Muscle layer of colon (tissue), 2 donors: ENCODE data around the gene CNTN4.
A peak's percentile ranks its signal among the peaks of the same experiment; 100 is the strongest.

Source experiments
- H3K27ac ChIP-seq: one replicate; pipeline ENCODE4 v1.7.0; 2013; ENCODE audit warnings: low read depth, mild to moderate bottlenecking, low read length, moderate library complexity
- H3K27me3 ChIP-seq, 2 donors: one replicate each; pipeline ENCODE4 v1.7.0; 2013; ENCODE audit warnings: low read length in 2 of 2, mild to moderate bottlenecking in 2 of 2; ENCODE audit not compliant: insufficient read depth in 2 of 2, control insufficient read depth in 1 of 2
- H3K36me3 ChIP-seq: one replicate; pipeline ENCODE4 v1.7.0; 2013; ENCODE audit warnings: mild to moderate bottlenecking, low read length; ENCODE audit not compliant: insufficient read depth
- H3K4me1 ChIP-seq: one replicate; pipeline ENCODE4 v1.7.0; 2013; ENCODE audit warnings: mild to moderate bottlenecking, low read length; ENCODE audit not compliant: insufficient read depth
- H3K4me3 ChIP-seq, 2 donors: one replicate each; pipeline ENCODE4 v1.7.0; 2013; ENCODE audit warnings: low read length in 2 of 2, low read depth in 1 of 2, mild to moderate bottlenecking in 1 of 2, moderate library complexity in 1 of 2
- H3K9ac ChIP-seq: one replicate; pipeline ENCODE4 v1.7.0; 2013; ENCODE audit warnings: low read length
- H3K9me3 ChIP-seq: one replicate; pipeline ENCODE4 v1.7.0; 2013; ENCODE audit warnings: mild to moderate bottlenecking, low read length
- donor health status: abdominal sarcoma.
- donor health status: Adenocarcinoma of cecum.

Gene CNTN4

GRCh38 chr3:2099028-2099671 lies 484 bp downstream of the CNTN4 start:
- H3K36me3 ChIP-seq: no peaks in the 10 kb centered on the region
- H3K27ac ChIP-seq: no peak overlapping the region
- no peak overlapping the region for H3K9ac ChIP-seq
- peak overlapping the region; percentile 16 to 23 for H3K4me3 ChIP-seq
- peaks cover 0 to 30% of the 10 kb centered on the region in 2 donors for H3K27me3 ChIP-seq
- no peaks in the 10 kb centered on the region for H3K4me1 ChIP-seq
- H3K9me3 ChIP-seq: no peaks in the 10 kb centered on the region

DNA sequence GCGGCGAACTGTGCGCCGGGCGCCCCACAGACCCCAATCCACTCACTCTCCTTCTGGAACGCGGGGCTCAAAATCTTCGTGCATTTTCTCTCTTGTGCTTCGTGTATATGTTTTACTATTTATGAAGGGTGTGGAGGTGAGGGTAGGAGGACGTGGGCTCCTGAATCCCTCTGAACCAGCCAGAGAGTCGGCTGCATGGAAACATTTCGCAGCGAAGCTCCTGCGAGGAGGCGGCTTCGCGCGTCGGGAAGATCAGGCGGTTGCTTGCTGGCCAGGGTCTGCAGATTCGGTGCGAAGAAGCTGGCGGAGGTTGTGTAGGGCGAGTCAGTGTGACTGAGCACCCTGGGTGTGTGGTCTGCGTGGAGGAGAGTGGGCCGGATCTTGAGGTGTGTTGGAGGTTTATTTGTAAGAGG lies 1.1 kb downstream of the CNTN4 start:
- Histone ChIP-seq H3K27me3 (peaks cover 0 to 30% of the 10 kb centered on the region in 2 donors), H3K9me3 (no peaks in the 10 kb centered on the region), H3K27ac (no peak overlapping the region), H3K36me3 (no peaks in the 10 kb centered on the region), H3K4me3 (peak overlapping the region in 1 of 2 donors; percentile 16), H3K9ac (no peak overlapping the region), H3K4me1 (no peaks in the 10 kb centered on the region)

DNA sequence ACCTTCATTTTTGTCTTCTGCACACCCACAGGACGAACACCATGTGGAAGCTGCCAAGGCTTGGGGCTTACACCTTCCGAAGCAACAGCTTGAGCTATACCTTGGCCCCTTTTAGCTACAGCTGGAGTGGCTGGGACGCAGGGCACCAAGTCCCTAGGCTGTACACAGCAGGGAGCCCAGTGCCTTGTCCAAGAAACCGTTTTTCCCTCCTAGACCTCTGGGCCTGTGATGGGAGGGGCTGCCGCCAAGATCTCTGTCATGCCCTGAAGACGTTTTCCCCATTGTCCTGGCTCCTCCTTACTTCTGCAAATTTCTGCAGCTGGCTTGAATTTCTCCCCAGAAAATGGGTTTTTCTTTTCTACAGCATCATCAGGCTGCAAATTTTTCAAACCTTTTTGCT lies 7.8 kb downstream of the CNTN4 start:
- no peak overlapping the region for H3K9ac ChIP-seq
- no peaks in the 10 kb centered on the region for H3K4me1 ChIP-seq
- H3K36me3 ChIP-seq: no peaks in the 10 kb centered on the region
- H3K9me3 ChIP-seq: no peaks in the 10 kb centered on the region
- no peak overlapping the region for H3K27ac ChIP-seq
- H3K27me3 ChIP-seq: no peaks in the 10 kb centered on the region
- no peak overlapping the region for H3K4me3 ChIP-seq

- Histone ChIP-seq H3K4me1 (no peaks in the 10 kb centered on the region), H3K27ac (no peak overlapping the region), H3K36me3 (no peaks in the 10 kb centered on the region)
Observed at GRCh38 chr3:2110597-2111117, 12.0 kb downstream of the CNTN4 start.

GRCh38 chr3:2114617-2115275 lies 16.1 kb downstream of the CNTN4 start:
- Histone ChIP-seq H3K36me3 (no peaks in the 10 kb centered on the region), H3K9ac (no peak overlapping the region), H3K4me1 (no peaks in the 10 kb centered on the region), H3K27me3 (no peaks in the 10 kb centered on the region), H3K9me3 (no peaks in the 10 kb centered on the region), H3K4me3 (no peak overlapping the region), H3K27ac (no peak overlapping the region)

More at GRCh38 chr3:2110597-2111117, 12.0 kb downstream of the CNTN4 start:
- Histone ChIP-seq H3K4me3 (no peak overlapping the region), H3K9ac (no peak overlapping the region), H3K9me3 (no peaks in the 10 kb centered on the region), H3K27me3 (no peaks in the 10 kb centered on the region)

DNA sequence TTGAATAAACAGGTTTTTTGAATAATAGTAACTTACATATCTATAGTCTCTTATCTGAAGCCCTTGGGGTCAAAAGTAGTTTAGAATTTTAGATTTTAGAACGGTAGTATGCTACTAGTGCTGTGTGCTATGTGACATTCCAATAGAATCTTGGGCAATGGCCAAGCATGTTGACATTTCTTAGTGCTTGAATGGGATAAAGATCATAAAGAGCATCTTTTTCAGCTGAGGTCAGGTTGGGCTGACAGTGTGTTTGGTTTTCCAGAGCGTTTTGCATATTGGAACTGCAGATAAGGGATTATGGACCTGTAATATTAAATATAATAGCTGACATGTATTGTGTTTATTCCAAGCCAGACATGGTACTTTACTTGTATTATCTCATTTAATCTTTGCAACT lies 32.1 kb downstream of the CNTN4 start:
- H3K27me3 ChIP-seq: no peaks in the 10 kb centered on the region
- H3K4me1 ChIP-seq: no peaks in the 10 kb centered on the region
- H3K9ac ChIP-seq: no peak overlapping the region
- no peak overlapping the region for H3K4me3 ChIP-seq
- H3K27ac ChIP-seq: no peak overlapping the region
- H3K9me3 ChIP-seq: no peaks in the 10 kb centered on the region
- no peaks in the 10 kb centered on the region for H3K36me3 ChIP-seq

GRCh38 chr3:2133146-2133545 lies 34.5 kb downstream of the CNTN4 start:
- H3K27ac ChIP-seq: no peak overlapping the region
- H3K4me1 ChIP-seq: no peaks in the 10 kb centered on the region
- H3K36me3 ChIP-seq: no peaks in the 10 kb centered on the region
- H3K27me3 ChIP-seq: no peaks in the 10 kb centered on the region
- H3K4me3 ChIP-seq: no peak overlapping the region
- no peaks in the 10 kb centered on the region for H3K9me3 ChIP-seq
- H3K9ac ChIP-seq: no peak overlapping the region

GRCh38 chr3:2137651-2138050 lies 39.0 kb downstream of the CNTN4 start:
- Histone ChIP-seq H3K36me3 (no peaks in the 10 kb centered on the region), H3K9me3 (no peaks in the 10 kb centered on the region), H3K27ac (no peak overlapping the region), H3K9ac (no peak overlapping the region), H3K4me3 (no peak overlapping the region), H3K4me1 (no peaks in the 10 kb centered on the region), H3K27me3 (no peaks in the 10 kb centered on the region)

GRCh38 chr3:2141482-2141881 lies 42.8 kb downstream of the CNTN4 start:
- Histone ChIP-seq H3K4me3 (no peak overlapping the region), H3K27me3 (no peaks in the 10 kb centered on the region), H3K9me3 (no peaks in the 10 kb centered on the region), H3K4me1 (no peaks in the 10 kb centered on the region), H3K36me3 (no peaks in the 10 kb centered on the region), H3K27ac (no peak overlapping the region), H3K9ac (no peak overlapping the region)

DNA sequence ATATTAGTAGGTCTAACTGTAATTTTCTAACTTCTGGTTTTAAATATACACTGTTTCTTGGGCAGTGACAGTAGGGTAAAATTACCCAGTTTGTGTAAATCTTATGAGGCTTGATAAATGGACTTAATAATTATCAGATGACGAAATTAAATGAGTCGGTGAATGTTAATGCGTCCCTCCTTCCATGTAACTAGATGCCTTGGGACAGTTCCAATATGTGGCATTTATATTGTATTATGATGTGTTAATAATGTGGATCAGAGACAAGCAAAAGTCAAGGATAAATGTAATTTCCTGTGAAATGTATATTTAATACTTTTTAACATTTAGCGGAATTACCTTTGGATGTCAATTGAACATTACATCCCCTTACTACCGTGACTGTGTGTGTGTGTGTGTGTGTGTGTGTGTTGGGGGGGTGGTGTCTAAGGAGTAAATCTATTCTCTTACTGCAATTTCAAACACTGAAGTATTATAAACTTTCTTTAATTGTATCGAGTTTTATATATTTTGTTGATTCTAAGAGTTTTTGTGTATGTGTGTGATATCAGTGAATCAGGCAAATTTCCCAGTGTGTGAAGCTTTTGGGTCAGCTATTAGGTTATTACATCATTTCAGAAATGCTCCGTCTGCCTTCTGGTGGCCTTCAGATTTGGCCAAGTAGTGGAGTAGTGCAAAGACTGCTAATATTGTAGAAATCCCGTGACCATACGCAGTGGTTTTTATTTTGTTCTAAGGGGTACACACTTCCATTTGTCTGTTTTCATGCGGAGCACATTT lies 50.1 kb downstream of the CNTN4 start:
- Histone ChIP-seq H3K4me1 (no peaks in the 10 kb centered on the region), H3K9me3 (no peaks in the 10 kb centered on the region), H3K27ac (no peak overlapping the region), H3K27me3 (no peaks in the 10 kb centered on the region), H3K4me3 (no peak overlapping the region), H3K9ac (no peak overlapping the region), H3K36me3 (no peaks in the 10 kb centered on the region)

DNA sequence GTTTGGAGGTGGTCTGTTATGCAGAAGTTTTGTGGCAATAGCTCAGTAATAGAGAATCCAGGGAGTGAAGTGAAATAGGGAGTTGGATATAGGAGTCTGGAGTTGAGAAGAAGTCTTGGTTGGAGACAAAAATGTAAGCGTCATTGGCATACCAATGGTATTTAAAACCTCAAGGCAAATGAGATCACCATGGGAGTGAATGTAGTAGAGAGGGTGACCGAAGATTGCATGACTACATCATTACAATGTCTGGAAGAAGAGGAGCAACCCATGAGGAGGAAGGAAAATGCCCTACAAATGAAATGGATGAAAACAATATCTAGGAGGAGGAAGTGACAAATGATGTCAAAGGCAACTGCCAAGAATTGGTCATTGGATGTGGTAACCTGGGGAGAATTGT lies 54.4 kb downstream of the CNTN4 start:
- Histone ChIP-seq H3K9me3 (no peaks in the 10 kb centered on the region), H3K27me3 (no peaks in the 10 kb centered on the region), H3K36me3 (no peaks in the 10 kb centered on the region), H3K9ac (no peak overlapping the region), H3K4me3 (no peak overlapping the region), H3K4me1 (no peaks in the 10 kb centered on the region), H3K27ac (no peak overlapping the region)
